Colonic mucosa (tissue), 4 donors: Measurements from ENCODE around the gene CFP. TPM values are rescaled to one million over a fixed set of nuclear protein-coding genes. Genes with fewer than 3 reads are reported as not detected.

ENCODE experiments used
- DNase-seq: peaks from one replicate; pipeline ENCODE4 v3.0.0-alpha.2; 2020
- H3K27ac ChIP-seq: fragments of 200-600 bp; one replicate; pipeline ENCODE4 v1.8.0; 2021
- H3K27me3 ChIP-seq: fragments of 200-600 bp; one replicate; pipeline ENCODE4 v1.8.0; 2021
- H3K36me3 ChIP-seq: fragments of 200-600 bp; one replicate; pipeline ENCODE4 v1.8.0; 2021
- H3K4me1 ChIP-seq: fragments of 200-600 bp; one replicate; pipeline ENCODE4 v1.8.0; 2021; ENCODE audit warnings: mild to moderate bottlenecking
- H3K4me3 ChIP-seq: fragments of 200-600 bp; one replicate; pipeline ENCODE4 v1.8.0; 2021
- H3K9ac ChIP-seq, 2 donors: one replicate each; pipeline ENCODE4 v1.7.0; 2013; ENCODE audit warnings: control low read depth in 2 of 2, low read depth in 2 of 2, low read length in 2 of 2
- H3K9me3 ChIP-seq: fragments of 200-600 bp; one replicate; pipeline ENCODE4 v1.8.0; 2021
- CTCF ChIP-seq: fragments of 200-600 bp; IDR thresholded peaks from one replicate; pipeline ENCODE4 v1.8.0; 2022; ENCODE audit warnings: antibody characterized with exemption, mild to moderate bottlenecking
- intact Hi-C: fragments of 100-400 bp; cut with DNase I; formaldehyde crosslinking; loops from one replicate; pipeline ENCODE4 v1.14.1; 2022
- total RNA-seq, 2 donors: library from RNA; stranded (reverse); fragmentation: NEBNext Ultra II Directional in 1 of 2; extraction: Animal tissue kit (Norgen Biotek cat#: 25700) in 1 of 2; gene quantifications; one replicate each; pipeline ENCODE4 v1.2.1, GENCODE V29; 2021
- donor health status: healthy.
- donor health status: DM: no; HTN: no; CAD: no.
- donor health status: DM: no; HTN: no; CAD: no.

The CFP gene
- total RNA-seq, 2 donors from 2014 or later: 1.1 to 4.1 TPM

GRCh38 chrX:47587906-47588735 is 41.6 kb downstream of the CFP start:
- no peak overlapping the region for H3K27ac ChIP-seq
- no peaks in the 10 kb centered on the region for H3K36me3 ChIP-seq
- DNase-seq: no peak
- H3K4me3 ChIP-seq: no peak overlapping the region
- H3K27me3 ChIP-seq: no peaks in the 10 kb centered on the region
- no peaks in the 10 kb centered on the region for H3K4me1 ChIP-seq
- H3K9me3 ChIP-seq: no peaks in the 10 kb centered on the region
- intact Hi-C loops: no loop called here
- H3K9ac ChIP-seq: no peak overlapping the region
- no peak for TF ChIP-seq CTCF

GRCh38 chrX:47587091-47587891 is 42.4 kb downstream of the CFP start:
- intact Hi-C loops: no loop called here
- no peaks in the 10 kb centered on the region for H3K36me3 ChIP-seq
- no peaks in the 10 kb centered on the region for H3K4me1 ChIP-seq
- H3K27me3 ChIP-seq: no peaks in the 10 kb centered on the region
- no peak for TF ChIP-seq CTCF
- no peak overlapping the region for H3K27ac ChIP-seq
- H3K4me3 ChIP-seq: no peak overlapping the region
- DNase-seq: peak; percentile 4
- no peak overlapping the region for H3K9ac ChIP-seq
- no peaks in the 10 kb centered on the region for H3K9me3 ChIP-seq

- Histone ChIP-seq H3K36me3 (no peaks in the 10 kb centered on the region), H3K4me3 (no peak overlapping the region), H3K9me3 (no peaks in the 10 kb centered on the region), H3K4me1 (no peaks in the 10 kb centered on the region), H3K27me3 (no peaks in the 10 kb centered on the region), H3K9ac (no peak overlapping the region), H3K27ac (no peak overlapping the region)
- intact Hi-C loops: no loop called here
- no peak for TF ChIP-seq CTCF
- peak; percentile 13 for DNase-seq
These were observed 43.5 kb downstream of the CFP start for GRCh38 chrX:47586043-47586787.

- no peak overlapping the region for H3K9ac ChIP-seq
- no peaks in the 10 kb centered on the region for H3K4me1 ChIP-seq
- no peak for DNase-seq
- TF ChIP-seq CTCF: no peak
- H3K27ac ChIP-seq: no peak overlapping the region
- no peaks in the 10 kb centered on the region for H3K9me3 ChIP-seq
- no peaks in the 10 kb centered on the region for H3K36me3 ChIP-seq
- H3K27me3 ChIP-seq: no peaks in the 10 kb centered on the region
- intact Hi-C loops: no loop called here
- H3K4me3 ChIP-seq: no peak overlapping the region
These were observed 44.5 kb downstream of the CFP start for GRCh38 chrX:47585273-47585672.

GRCh38 chrX:47584714-47585113 is 45.0 kb downstream of the CFP start:
- Histone ChIP-seq H3K4me1 (no peaks in the 10 kb centered on the region), H3K27me3 (no peaks in the 10 kb centered on the region), H3K27ac (no peak overlapping the region), H3K9me3 (no peaks in the 10 kb centered on the region), H3K4me3 (no peak overlapping the region), H3K36me3 (no peaks in the 10 kb centered on the region), H3K9ac (no peak overlapping the region)
- TF ChIP-seq CTCF: no peak
- DNase-seq: no peak
- intact Hi-C loops: no loop called here
